HUES6 (cell line): ENCODE results near the gene NRXN3.

Source experiments
- H3K27ac ChIP-seq: 2 replicates; pipeline ENCODE4 v1.7.0; 2013; ENCODE audit warnings: low read depth, mild to moderate bottlenecking, low read length, inconsistent platforms
- H3K27me3 ChIP-seq: 2 replicates; pipeline ENCODE4 v1.6.1; 2013; ENCODE audit warnings: low read length; ENCODE audit not compliant: control insufficient read depth, insufficient read depth
- H3K36me3 ChIP-seq: 2 replicates; pipeline ENCODE4 v1.6.1; 2013; ENCODE audit warnings: low read length; ENCODE audit not compliant: control insufficient read depth, insufficient read depth
- H3K4me1 ChIP-seq: 2 replicates; pipeline ENCODE4 v1.6.1; 2013; ENCODE audit warnings: low read length; ENCODE audit not compliant: control insufficient read depth, insufficient read depth
- H3K4me3 ChIP-seq: 2 replicates; pipeline ENCODE4 v1.5.1; 2013; ENCODE audit warnings: low read depth, low read length
- H3K9ac ChIP-seq: one replicate; pipeline ENCODE4 v1.6.1; 2013; ENCODE audit warnings: mild to moderate bottlenecking, low read length
- H3K9me3 ChIP-seq: 2 replicates; pipeline ENCODE4 v1.6.1; 2013; ENCODE audit warnings: low read depth, low read length; ENCODE audit not compliant: control insufficient read depth, insufficient read depth

The NRXN3 gene

GRCh38 chr14:78170203-78170602 is at the start of gene NRXN3:
NRXN3 (plus strand) TSS chr14:78170373; CDS start chr14:78243094, 72,721 bp downstream.
- Histone ChIP-seq H3K4me1 (peaks cover 19% of the 10 kb centered on the region), H3K9me3 (no peaks in the 10 kb centered on the region), H3K36me3 (no peaks in the 10 kb centered on the region), H3K27me3 (no peaks in the 10 kb centered on the region), H3K9ac (peak within 1 kb of the TSS; percentile 3), H3K27ac (no peak within 1 kb of the TSS), H3K4me3 (peak within 1 kb of the TSS; percentile 54)

- Histone ChIP-seq H3K36me3 (no peaks in the 10 kb centered on the region), H3K27me3 (no peaks in the 10 kb centered on the region), H3K4me1 (peaks cover 4% of the 10 kb centered on the region), H3K4me3 (no peak overlapping the region), H3K9ac (no peak overlapping the region), H3K27ac (no peak overlapping the region), H3K9me3 (no peaks in the 10 kb centered on the region)
These were observed 47.7 kb upstream of the NRXN3 start for GRCh38 chr14:78122436-78122835.

- Histone ChIP-seq H3K4me1 (peaks cover 4% of the 10 kb centered on the region), H3K9me3 (no peaks in the 10 kb centered on the region), H3K4me3 (no peak overlapping the region), H3K9ac (no peak overlapping the region), H3K27ac (no peak overlapping the region), H3K36me3 (no peaks in the 10 kb centered on the region), H3K27me3 (no peaks in the 10 kb centered on the region)
These were observed 46.4 kb upstream of the NRXN3 start for GRCh38 chr14:78123650-78124253.

- Histone ChIP-seq H3K27me3 (no peaks in the 10 kb centered on the region), H3K27ac (no peak overlapping the region), H3K36me3 (no peaks in the 10 kb centered on the region), H3K9ac (no peak overlapping the region), H3K4me1 (peaks cover 4% of the 10 kb centered on the region), H3K9me3 (no peaks in the 10 kb centered on the region), H3K4me3 (no peak overlapping the region)
These were observed 42.2 kb upstream of the NRXN3 start for GRCh38 chr14:78127961-78128360.

GRCh38 chr14:78129375-78129774 is 40.8 kb upstream of the NRXN3 start:
- Histone ChIP-seq H3K36me3 (no peaks in the 10 kb centered on the region), H3K4me3 (no peak overlapping the region), H3K9ac (no peak overlapping the region), H3K27ac (no peak overlapping the region), H3K27me3 (no peaks in the 10 kb centered on the region), H3K4me1 (peaks cover 4% of the 10 kb centered on the region; the same call in 1 of the 2 replicates), H3K9me3 (no peaks in the 10 kb centered on the region)

GRCh38 chr14:78130356-78130755 is 39.8 kb upstream of the NRXN3 start:
- Histone ChIP-seq H3K36me3 (no peaks in the 10 kb centered on the region), H3K9ac (no peak overlapping the region), H3K4me1 (peaks cover 4% of the 10 kb centered on the region; the same call in 1 of the 2 replicates), H3K27me3 (no peaks in the 10 kb centered on the region), H3K27ac (no peak overlapping the region), H3K9me3 (no peaks in the 10 kb centered on the region), H3K4me3 (no peak overlapping the region)

- H3K27ac ChIP-seq: no peak overlapping the region
- H3K4me1 ChIP-seq: peaks cover 4% of the 10 kb centered on the region; the same call in 1 of the 2 replicates
- H3K9ac ChIP-seq: no peak overlapping the region
- H3K9me3 ChIP-seq: no peaks in the 10 kb centered on the region
- H3K36me3 ChIP-seq: no peaks in the 10 kb centered on the region
- no peaks in the 10 kb centered on the region for H3K27me3 ChIP-seq
- no peak overlapping the region for H3K4me3 ChIP-seq
These were observed 39.0 kb upstream of the NRXN3 start for GRCh38 chr14:78131201-78131600.

GRCh38 chr14:78131616-78132015 is 38.6 kb upstream of the NRXN3 start:
- Histone ChIP-seq H3K9ac (no peak overlapping the region), H3K27ac (no peak overlapping the region), H3K4me1 (peaks cover 4% of the 10 kb centered on the region; the same call in 1 of the 2 replicates), H3K27me3 (no peaks in the 10 kb centered on the region), H3K4me3 (no peak overlapping the region), H3K36me3 (no peaks in the 10 kb centered on the region), H3K9me3 (no peaks in the 10 kb centered on the region)

- Histone ChIP-seq H3K27ac (no peak overlapping the region), H3K9ac (no peak overlapping the region), H3K4me3 (no peak overlapping the region), H3K9me3 (no peaks in the 10 kb centered on the region), H3K4me1 (no peaks in the 10 kb centered on the region), H3K36me3 (no peaks in the 10 kb centered on the region), H3K27me3 (no peaks in the 10 kb centered on the region)
These were observed 34.7 kb upstream of the NRXN3 start for GRCh38 chr14:78135450-78135891.

- Histone ChIP-seq H3K4me3 (no peak overlapping the region), H3K36me3 (no peaks in the 10 kb centered on the region), H3K9ac (no peak overlapping the region), H3K27ac (no peak overlapping the region), H3K27me3 (no peaks in the 10 kb centered on the region), H3K9me3 (no peaks in the 10 kb centered on the region), H3K4me1 (no peaks in the 10 kb centered on the region)
These were observed 33.5 kb upstream of the NRXN3 start for GRCh38 chr14:78136695-78137094.

- H3K4me1 ChIP-seq: no peaks in the 10 kb centered on the region
- H3K4me3 ChIP-seq: no peak overlapping the region
- H3K36me3 ChIP-seq: no peaks in the 10 kb centered on the region
- no peak overlapping the region for H3K9ac ChIP-seq
- H3K27ac ChIP-seq: no peak overlapping the region
- no peaks in the 10 kb centered on the region for H3K9me3 ChIP-seq
- H3K27me3 ChIP-seq: no peaks in the 10 kb centered on the region
These were observed 28.6 kb upstream of the NRXN3 start for GRCh38 chr14:78141590-78141989.
